ENCODE data around the gene MTTP. TPM values are rescaled to one million over a fixed set of nuclear protein-coding genes. Genes with fewer than 3 reads are reported as not detected.

The MTTP gene
- total and polyA plus RNA-seq, 4 donors = 58.4 to 193 (median 83.9) TPM

- Histone ChIP-seq H3K36me3 (ENCODE audit: control insufficient read depth in 4 of 4, insufficient read depth in 3 of 4, low read depth in 1 of 4, low read length in 3 of 4) (no peaks in the 10 kb centered on the region), H3K4me1 (ENCODE audit: control insufficient read depth in 4 of 4, insufficient read depth in 4 of 4, low read length in 3 of 4) (no peaks in the 10 kb centered on the region), H3K4me3 (ENCODE audit: low read depth in 1 of 3, low read length in 3 of 3) (no peak overlapping the region), H3K27ac (ENCODE audit: low read depth in 1 of 2, low read length in 2 of 2) (no peak overlapping the region), H3K9ac (ENCODE audit: low read depth in 1 of 2, low read length in 2 of 2) (no peak overlapping the region), H3K9me3 (ENCODE audit: control insufficient read depth in 4 of 4, low read length in 3 of 4) (no peaks in the 10 kb centered on the region), H3K27me3 (ENCODE audit: control insufficient read depth in 4 of 4, insufficient read depth in 4 of 4, low read length in 3 of 4) (no peaks in the 10 kb centered on the region)
- WGBS = 91% methylated on average over 10 of the region's 10 CpGs
- no peak for DNase-seq (ENCODE audit: low spot score)
- TF ChIP-seq JUND (IDR thresholded peaks at IDR 0.05) = no peak
- no peak for TF ChIP-seq HNF4A (conservative IDR thresholded peaks at IDR 0.05)
- no peak for TF ChIP-seq HNF4G (IDR thresholded peaks at IDR 0.05)
- no peak for TF ChIP-seq RAD21 (IDR thresholded peaks at IDR 0.05)
- no peak for TF ChIP-seq ATF3 (IDR thresholded peaks at IDR 0.05)
- TF ChIP-seq NR2F2 (IDR thresholded peaks at IDR 0.05) = no peak
- no peak for TF ChIP-seq CTCF (IDR thresholded peaks at IDR 0.05; ENCODE audit: low read depth, low read length, missing input control)
These were observed 75.2 kb downstream of the MTTP start for GRCh38 chr4:99649778-99650177.

- H3K27me3 ChIP-seq (ENCODE audit: control insufficient read depth in 4 of 4, insufficient read depth in 4 of 4, low read length in 3 of 4) = no peaks in the 10 kb centered on the region
- TF ChIP-seq MAX (IDR thresholded peaks at IDR 0.05) (no peak), GABPA (IDR thresholded peaks at IDR 0.05 in 1 of 2, conservative IDR thresholded peaks at IDR 0.05 in 1 of 2) (no peak), FOXA1 (IDR thresholded peaks at IDR 0.05) (no peak), JUND (IDR thresholded peaks at IDR 0.05) (no peak), FOXA2 (IDR thresholded peaks at IDR 0.05) (no peak), EGR1 (IDR thresholded peaks at IDR 0.05; ENCODE audit: low read depth in 2 of 2) (no peak), RAD21 (IDR thresholded peaks at IDR 0.05) (no peak), CTCF (IDR thresholded peaks at IDR 0.05; ENCODE audit: low read depth, low read length, missing input control) (no peak)
- H3K4me3 ChIP-seq (ENCODE audit: low read depth in 1 of 3, low read length in 3 of 3) = no peak overlapping the region
- 91% methylated on average over 18 of the region's 18 CpGs for WGBS
- no peaks in the 10 kb centered on the region for H3K36me3 ChIP-seq (ENCODE audit: control insufficient read depth in 4 of 4, insufficient read depth in 3 of 4, low read depth in 1 of 4, low read length in 3 of 4)
- no peaks in the 10 kb centered on the region for H3K9me3 ChIP-seq (ENCODE audit: control insufficient read depth in 4 of 4, low read length in 3 of 4)
- no peaks in the 10 kb centered on the region for H3K4me1 ChIP-seq (ENCODE audit: control insufficient read depth in 4 of 4, insufficient read depth in 4 of 4, low read length in 3 of 4)
- no peak overlapping the region for H3K27ac ChIP-seq (ENCODE audit: low read depth in 1 of 2, low read length in 2 of 2)
- no peak for DNase-seq (ENCODE audit: low spot score)
- no peak overlapping the region for H3K9ac ChIP-seq (ENCODE audit: low read depth in 1 of 2, low read length in 2 of 2)
These were observed 76.6 kb downstream of the MTTP start for GRCh38 chr4:99651016-99651769.

Measured in liver (tissue), 9 donors.